Lung (tissue), 12 donors: ENCODE data around the gene GNAS-AS1. TPM values are rescaled to one million over a fixed set of nuclear protein-coding genes. Genes with fewer than 3 reads are reported as not detected.
A peak's percentile ranks its signal among the peaks of the same experiment; 100 is the strongest.

Source experiments
- ATAC-seq: fragments of 200-7000 bp; cut with Tn5 transposase; one replicate; pipeline ENCODE4 v1.9.1; 2020; ENCODE audit warnings: moderate number of reproducible peaks; ENCODE audit not compliant: insufficient read depth, low FRiP score
- DNase-seq, 3 donors: peaks; one replicate each; pipeline ENCODE4 v3.0.0-alpha.2; 2013 to 2017
- H3K27ac ChIP-seq, 2 donors: one replicate each; pipeline ENCODE4 v1.5.1; 2013; ENCODE audit warnings: mild to moderate bottlenecking in 2 of 2, moderate library complexity in 2 of 2, control low read depth in 1 of 2, inconsistent platforms in 1 of 2, low read depth in 1 of 2, low read length in 1 of 2
- H3K27me3 ChIP-seq, 3 donors: one replicate each; pipeline ENCODE4 v1.5.1; 2013; ENCODE audit warnings: low read length in 2 of 3; ENCODE audit not compliant: control insufficient read depth in 3 of 3, insufficient read depth in 3 of 3
- H3K36me3 ChIP-seq, 4 donors: one replicate each; pipeline ENCODE4 v1.5.1; 2013; ENCODE audit warnings: low read length in 4 of 4, mild to moderate bottlenecking in 1 of 4, moderate library complexity in 1 of 4; ENCODE audit not compliant: control insufficient read depth in 4 of 4, insufficient read depth in 4 of 4
- H3K4me1 ChIP-seq, 5 donors: one replicate each; pipeline ENCODE4 v1.5.1; 2013; ENCODE audit warnings: low read length in 5 of 5, mild to moderate bottlenecking in 2 of 5, moderate library complexity in 1 of 5; ENCODE audit not compliant: control insufficient read depth in 5 of 5, insufficient read depth in 5 of 5
- H3K4me3 ChIP-seq: one replicate; pipeline ENCODE4 v1.5.1; 2013; ENCODE audit warnings: mild to moderate bottlenecking, control low read depth, moderate library complexity
- H3K9ac ChIP-seq, 2 donors: one replicate each; pipeline ENCODE4 v1.5.1; 2013; ENCODE audit warnings: low read length in 2 of 2, control low read depth in 1 of 2; ENCODE audit not compliant: insufficient read depth in 1 of 2
- H3K9me3 ChIP-seq, 4 donors: one replicate each; pipeline ENCODE4 v1.5.1; 2013; ENCODE audit warnings: low read length in 3 of 4, mild to moderate bottlenecking in 1 of 4, moderate library complexity in 1 of 4; ENCODE audit not compliant: control insufficient read depth in 4 of 4, insufficient read depth in 3 of 4
- CTCF ChIP-seq: IDR thresholded peaks from 2 replicates; pipeline ENCODE4 v1.5.1; 2012; ENCODE audit warnings: mild to moderate bottlenecking; ENCODE audit errors: control extremely low read depth, extremely low read depth
- WGBS, 2 donors: extraction: QIAGEN DNeasy Blood & Tissue Kit; methylation state at CpG; one replicate each; pipeline ENCODE4 v1.1.7; 2013; 5-methylcytosine and 5-hydroxymethylcytosine counted together
- polyA plus RNA-seq, 2 donors: library from polyadenylated mRNA; stranded (reverse); fragments of 200-250 nt; gene quantifications; one replicate each; pipeline ENCODE4 v1.2.1, GENCODE V29; 2013
- total RNA-seq, 2 donors: library from RNA; depleted of rRNA in 1 of 2; stranded (reverse); fragments of >200 nt in 1 of 2; gene quantifications; one replicate each; pipeline ENCODE4 v1.2.1, GENCODE V29; 2014 to 2021
- donor health status: control.
- donor health status: control.
- donor health status: Bipolar disorder and iron deficiency.
- donor health status: healthy.
- donor health status: DM: yes; HTN: yes; CAD: no.

Gene GNAS-AS1
- total and polyA plus RNA-seq, 4 donors: 0.07 to 1.9 (median 0.74) TPM

- no peak for TF ChIP-seq CTCF
- H3K36me3 ChIP-seq: no peaks in the 10 kb centered on the region
- H3K9ac ChIP-seq: no peak overlapping the region
- 68 to 84% methylated on average over 8 of the region's 8 CpGs for WGBS, 2 donors
- H3K4me3 ChIP-seq: no peak overlapping the region
- peaks cover 0 to 5% (median 0%) of the 10 kb centered on the region in 5 donors for H3K4me1 ChIP-seq
- no peak overlapping the region for H3K27ac ChIP-seq
- DNase-seq (no peak), ATAC-seq (no peak)
- no peaks in the 10 kb centered on the region for H3K9me3 ChIP-seq
- no peaks in the 10 kb centered on the region for H3K27me3 ChIP-seq
Observed at GRCh38 chr20:58818586-58819285, 32.0 kb downstream of the GNAS-AS1 start.

- peaks cover 0 to 3% (median 0%) of the 10 kb centered on the region in 4 donors for H3K9me3 ChIP-seq
- H3K27ac ChIP-seq: no peak overlapping the region
- peaks cover 0 to 3% (median 0%) of the 10 kb centered on the region in 3 donors for H3K27me3 ChIP-seq
- ATAC-seq: no peak
- no peaks in the 10 kb centered on the region for H3K36me3 ChIP-seq
- H3K4me1 ChIP-seq: peaks cover 0 to 5% (median 0%) of the 10 kb centered on the region in 5 donors
- 90 to 97% methylated on average over 10 of the region's 10 CpGs for WGBS, 2 donors
- no peak for TF ChIP-seq CTCF
- H3K4me3 ChIP-seq: no peak overlapping the region
- DNase-seq: peak in 1 of 3 donors; percentile 32
- H3K9ac ChIP-seq: no peak overlapping the region
Observed at GRCh38 chr20:58817748-58818147, 33.0 kb downstream of the GNAS-AS1 start.

GRCh38 chr20:58816957-58817651 lies 33.6 kb downstream of the GNAS-AS1 start:
- Histone ChIP-seq H3K27me3 (peaks cover 0 to 3% (median 0%) of the 10 kb centered on the region in 3 donors), H3K27ac (no peak overlapping the region), H3K9ac (no peak overlapping the region), H3K9me3 (peaks cover 0 to 7% (median 0%) of the 10 kb centered on the region in 4 donors), H3K4me1 (peaks cover 0 to 5% (median 0%) of the 10 kb centered on the region in 5 donors), H3K4me3 (no peak overlapping the region), H3K36me3 (no peaks in the 10 kb centered on the region)
- ATAC-seq (no peak), DNase-seq (no peak)
- WGBS, 2 donors: 93 to 95% methylated on average over 30 of the region's 30 CpGs
- no peak for TF ChIP-seq CTCF
